ENCODE measurements around the gene STK40.

The STK40 gene

GRCh38 chr1:36309397-36309796 lies 76.3 kb downstream of the STK40 start:
- no peak for TF ChIP-seq ZNF274 (IDR thresholded peaks at IDR 0.05; ENCODE audit: low read depth, low read length)
- H3K4me3 ChIP-seq (ENCODE audit: low read length), result no peak overlapping the region

- H3K4me3 ChIP-seq (ENCODE audit: low read length), result peak overlapping the region; percentile 56; the same call in 1 of the 2 replicates
- no peak for TF ChIP-seq ZNF274 (IDR thresholded peaks at IDR 0.05; ENCODE audit: low read depth, low read length)
Measured at GRCh38 chr1:36307601-36308330, 78.0 kb downstream of the STK40 start.

GRCh38 chr1:36306902-36307456 lies 78.7 kb downstream of the STK40 start:
- peak overlapping the region; percentile 57; the same call in 1 of the 2 replicates for H3K4me3 ChIP-seq (ENCODE audit: low read length)
- TF ChIP-seq ZNF274 (IDR thresholded peaks at IDR 0.05; ENCODE audit: low read depth, low read length), result no peak

GRCh38 chr1:36306210-36306901 lies 79.4 kb downstream of the STK40 start, which contains the start of gene SH3D21:
TSS of gene SH3D21 (plus strand) at chr1:36306368. CDS start at chr1:36306421, 53 bp downstream.
- TF ChIP-seq ZNF274 (IDR thresholded peaks at IDR 0.05; ENCODE audit: low read depth, low read length), result no peak
- H3K4me3 ChIP-seq (ENCODE audit: low read length), result peak within 1 kb of the TSS; percentile 57; the same call in 1 of the 2 replicates

GRCh38 chr1:36305915-36306209 lies 79.9 kb downstream of the STK40 start:
- H3K4me3 ChIP-seq (ENCODE audit: low read length), result no peak overlapping the region; the same call in 1 of the 2 replicates
- no peak for TF ChIP-seq ZNF274 (IDR thresholded peaks at IDR 0.05; ENCODE audit: low read depth, low read length)

- TF ChIP-seq ZNF274 (IDR thresholded peaks at IDR 0.05; ENCODE audit: low read depth, low read length), result no peak
- H3K4me3 ChIP-seq (ENCODE audit: low read length), result no peak overlapping the region
Measured at GRCh38 chr1:36304970-36305914, 80.5 kb downstream of the STK40 start.

- no peak for TF ChIP-seq ZNF274 (IDR thresholded peaks at IDR 0.05; ENCODE audit: low read depth, low read length)
- H3K4me3 ChIP-seq (ENCODE audit: low read length), result no peak overlapping the region
Measured at GRCh38 chr1:36304521-36304920, 81.2 kb downstream of the STK40 start.

- TF ChIP-seq ZNF274 (IDR thresholded peaks at IDR 0.05; ENCODE audit: low read depth, low read length), result no peak
- H3K4me3 ChIP-seq (ENCODE audit: low read length), result no peak overlapping the region
Measured at GRCh38 chr1:36303650-36304360, 81.9 kb downstream of the STK40 start.

- no peak for TF ChIP-seq ZNF274 (IDR thresholded peaks at IDR 0.05; ENCODE audit: low read depth, low read length)
- no peak overlapping the region for H3K4me3 ChIP-seq (ENCODE audit: low read length)
Measured at GRCh38 chr1:36303244-36303643, 82.5 kb downstream of the STK40 start.

GRCh38 chr1:36301220-36301619 lies 84.5 kb downstream of the STK40 start:
- TF ChIP-seq ZNF274 (IDR thresholded peaks at IDR 0.05; ENCODE audit: low read depth, low read length), result no peak
- H3K4me3 ChIP-seq (ENCODE audit: low read length), result no peak overlapping the region

GRCh38 chr1:36300526-36300925 lies 85.2 kb downstream of the STK40 start:
- TF ChIP-seq ZNF274 (IDR thresholded peaks at IDR 0.05; ENCODE audit: low read depth, low read length), result no peak
- H3K4me3 ChIP-seq (ENCODE audit: low read length), result no peak overlapping the region

- no peak for TF ChIP-seq ZNF274 (IDR thresholded peaks at IDR 0.05; ENCODE audit: low read depth, low read length)
Measured at GRCh38 chr1:36298640-36299039, 87.1 kb downstream of the STK40 start.

GRCh38 chr1:36297062-36297461 lies 88.7 kb downstream of the STK40 start:
- TF ChIP-seq ZNF274 (IDR thresholded peaks at IDR 0.05; ENCODE audit: low read depth, low read length), result no peak
- no peak overlapping the region for H3K4me3 ChIP-seq (ENCODE audit: low read length)

More at GRCh38 chr1:36298640-36299039, 87.1 kb downstream of the STK40 start:
- no peak overlapping the region for H3K4me3 ChIP-seq (ENCODE audit: low read length)

Data from GM08714 (cell line).